ENCODE data around the gene XRCC3.
"Not testable (repeated sequence)": the region's sequence is repeated elsewhere in the genome, so short reads cannot be mapped to it uniquely, and the experiment has no call there.

XRCC3 gene

DNA sequence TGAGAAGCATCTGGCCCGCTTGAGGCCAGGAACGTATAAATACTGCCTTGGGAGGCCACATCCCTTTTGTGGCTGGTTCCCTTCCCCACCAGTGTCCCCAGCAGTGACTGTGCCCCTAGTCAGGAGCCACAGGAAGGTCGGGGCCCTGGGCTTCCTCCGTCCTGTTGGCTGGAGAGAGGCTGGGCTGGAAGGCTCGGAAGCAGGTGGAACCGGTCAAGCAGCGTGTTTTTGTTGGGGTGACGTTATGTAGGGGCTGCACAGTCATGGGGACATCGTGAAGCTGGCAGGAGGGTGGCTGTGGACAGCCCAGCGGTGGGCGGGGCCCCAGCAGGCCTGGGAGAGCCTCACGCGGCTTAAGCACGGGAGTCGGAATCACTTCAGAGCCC is 10.1 kb downstream of the XRCC3 start:
- no peak for DNase-seq

DNA sequence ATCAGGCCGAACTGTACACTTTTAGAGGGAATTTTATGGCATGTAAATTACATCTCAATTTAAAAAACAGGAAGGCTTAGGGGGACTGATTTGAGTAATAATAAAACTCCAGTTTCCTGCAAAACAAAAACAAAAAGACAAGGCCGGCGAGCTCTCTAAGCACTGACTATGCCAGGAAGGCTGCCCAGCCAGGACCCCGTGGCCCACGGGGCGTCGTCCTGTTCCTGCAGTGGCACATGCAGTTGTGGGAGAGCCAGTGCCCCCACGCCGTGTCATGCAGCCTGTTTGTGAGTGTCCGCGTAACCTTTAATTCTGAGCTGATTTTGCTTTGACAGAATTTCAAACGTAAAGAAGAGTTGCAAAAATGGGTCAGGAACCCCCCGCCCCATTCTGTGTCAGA is 10.5 kb downstream of the XRCC3 start:
- no peak for DNase-seq

- DNase-seq, result no peak
These were observed 11.5 kb downstream of the XRCC3 start for GRCh38 chr14:103703433-103704385.

GRCh38 chr14:103702497-103703432 is 12.5 kb downstream of the XRCC3 start:
- DNase-seq, result no peak

DNA sequence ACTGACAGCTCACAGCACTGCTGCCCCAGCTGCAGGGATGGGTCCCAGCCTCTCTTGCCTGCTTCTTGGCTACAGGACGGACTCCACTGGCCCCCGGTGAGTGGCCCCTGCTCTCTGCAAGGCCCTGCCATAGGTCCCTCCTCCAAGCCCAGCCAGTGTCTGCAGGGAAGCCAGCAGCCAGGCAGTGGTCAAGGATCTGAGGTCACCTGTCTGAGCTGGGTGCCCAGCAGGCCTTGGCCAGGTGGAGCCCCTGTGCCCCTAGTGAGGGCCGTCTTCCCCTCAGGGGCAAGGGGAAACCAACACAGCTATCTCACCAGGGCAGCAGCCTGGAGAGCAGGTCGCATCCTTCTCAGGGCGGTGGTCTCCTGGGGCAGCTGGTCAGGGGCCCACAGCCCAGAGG is 13.2 kb downstream of the XRCC3 start:
- DNase-seq, result no peak

- no peak for DNase-seq
These were observed 14.3 kb downstream of the XRCC3 start for GRCh38 chr14:103700753-103701490.

- DNase-seq, result no peak
These were observed 15.1 kb downstream of the XRCC3 start for GRCh38 chr14:103699901-103700752.

DNA sequence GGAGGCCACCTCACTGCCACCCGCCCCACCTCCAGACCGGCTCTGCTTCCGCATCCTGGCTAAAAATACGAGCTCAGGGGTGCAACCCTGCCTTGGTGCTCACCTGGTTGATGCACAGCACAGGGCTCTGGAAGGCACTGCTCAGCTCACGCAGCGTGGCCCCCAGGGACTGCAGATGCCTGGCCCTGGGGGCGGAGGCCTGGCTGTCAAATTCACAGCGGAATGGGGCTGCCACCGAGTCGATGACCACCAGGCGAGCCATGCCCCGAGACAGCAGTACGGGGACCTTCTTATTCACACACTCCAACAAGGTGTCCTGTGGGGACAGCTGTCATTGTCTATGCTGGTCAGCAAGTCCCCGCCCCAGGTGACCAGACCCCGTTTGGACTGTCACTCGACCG is 16.0 kb downstream of the XRCC3 start:
- DNase-seq, result no peak

DNA sequence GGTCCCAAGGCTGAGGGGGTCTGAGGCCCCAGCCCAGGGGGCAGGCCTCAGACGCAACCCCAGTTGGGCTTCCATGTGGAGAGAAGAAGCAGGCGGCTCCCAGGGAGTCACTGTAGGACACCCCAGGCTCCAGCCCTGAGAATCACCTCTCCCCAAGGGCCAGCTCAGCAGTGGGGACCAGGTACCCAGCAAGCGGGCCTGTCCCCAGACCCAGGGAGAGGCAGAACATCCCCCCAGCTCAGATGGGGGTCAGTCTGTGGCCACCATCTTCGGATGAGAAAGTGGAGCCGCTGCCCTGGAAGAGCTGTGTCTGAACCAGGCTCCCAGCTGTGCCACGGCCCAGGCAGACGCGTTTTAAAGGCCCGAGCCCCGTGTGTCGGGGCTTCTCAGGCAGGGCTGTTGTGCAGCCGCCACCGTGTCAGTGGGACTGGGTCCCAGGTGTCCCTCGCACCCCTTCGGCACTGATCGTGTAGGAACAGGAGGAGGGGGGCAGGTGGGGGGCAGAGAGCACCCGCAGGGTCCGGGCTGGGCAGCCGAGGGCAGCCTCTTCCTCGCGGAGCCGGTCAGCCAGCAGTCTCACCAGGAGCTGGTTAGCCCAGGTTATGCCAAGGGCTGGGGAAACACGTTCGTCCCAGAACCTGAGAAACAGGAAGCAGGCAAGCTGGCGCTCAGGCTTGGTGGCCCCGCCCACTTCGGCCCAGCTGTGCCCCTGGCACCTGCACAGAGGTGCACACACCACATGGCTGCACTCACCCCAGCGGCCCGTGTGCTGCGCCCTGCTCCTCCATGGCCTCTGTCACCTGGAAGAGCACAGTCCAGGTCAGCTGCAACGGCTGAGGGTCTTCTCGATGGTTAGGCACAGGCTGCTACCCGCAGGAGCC is 16.6 kb downstream of the XRCC3 start:
- DNase-seq, result no peak

DNA sequence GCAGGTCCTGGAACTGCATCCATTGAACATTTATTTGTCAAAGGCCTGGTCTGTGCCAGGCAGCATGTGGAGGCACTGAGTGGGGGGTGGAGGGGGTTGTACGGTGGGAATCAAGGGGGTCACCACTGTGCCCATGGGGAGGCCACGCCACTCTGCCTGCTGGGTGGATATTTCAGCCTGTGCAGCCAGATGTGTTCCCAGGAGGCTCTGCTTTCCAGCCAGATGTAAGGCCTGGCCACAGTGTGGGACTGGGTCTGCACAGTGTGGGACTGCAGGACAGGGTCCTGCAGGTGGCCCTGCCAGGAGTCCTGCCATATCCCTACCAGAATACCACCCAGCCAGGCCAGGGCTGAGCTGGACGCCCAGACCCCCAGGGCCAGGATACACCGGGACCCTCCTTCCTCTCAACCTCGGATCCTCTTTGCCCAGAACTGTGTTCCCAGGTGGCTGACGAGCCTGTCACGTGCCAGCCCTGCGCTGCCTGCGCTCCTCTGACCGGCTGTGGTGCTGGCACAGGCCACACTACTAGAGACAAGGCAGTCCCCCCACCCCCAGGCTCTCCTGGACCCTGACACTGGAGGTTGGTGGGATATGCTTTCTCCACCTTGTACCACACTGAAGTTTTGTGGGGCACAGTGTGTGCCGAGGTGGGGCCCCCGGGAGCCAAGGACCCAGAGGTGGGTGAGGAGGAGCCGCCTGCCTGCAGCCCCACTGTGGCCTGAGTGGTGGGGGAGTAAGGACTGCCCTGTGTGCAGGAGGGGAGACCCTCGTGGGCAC is 17.5 kb downstream of the XRCC3 start:
- DNase-seq, result no peak

DNA sequence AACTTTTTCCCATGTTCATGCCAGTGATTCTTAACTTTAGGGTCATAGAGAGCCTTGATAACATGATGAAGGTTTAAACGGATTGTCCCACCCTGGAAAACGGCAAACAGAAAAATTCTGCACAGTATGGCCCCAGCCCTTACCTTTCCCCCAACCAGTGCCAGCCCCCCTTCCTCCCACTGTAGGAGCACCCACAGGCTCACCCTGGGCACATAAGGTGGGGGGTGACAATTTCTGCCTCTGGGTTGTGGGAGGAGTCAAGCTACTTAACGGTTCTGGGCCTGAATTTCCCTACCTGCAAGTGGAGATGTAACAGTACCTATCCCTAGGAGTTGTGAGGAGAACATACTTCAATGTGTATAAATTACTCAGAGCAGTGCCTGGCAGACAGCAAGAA is 18.0 kb downstream of the XRCC3 start:
- DNase-seq, result no peak

GRCh38 chr14:103696466-103697071 is 18.7 kb downstream of the XRCC3 start:
- DNase-seq, result no peak

DNA sequence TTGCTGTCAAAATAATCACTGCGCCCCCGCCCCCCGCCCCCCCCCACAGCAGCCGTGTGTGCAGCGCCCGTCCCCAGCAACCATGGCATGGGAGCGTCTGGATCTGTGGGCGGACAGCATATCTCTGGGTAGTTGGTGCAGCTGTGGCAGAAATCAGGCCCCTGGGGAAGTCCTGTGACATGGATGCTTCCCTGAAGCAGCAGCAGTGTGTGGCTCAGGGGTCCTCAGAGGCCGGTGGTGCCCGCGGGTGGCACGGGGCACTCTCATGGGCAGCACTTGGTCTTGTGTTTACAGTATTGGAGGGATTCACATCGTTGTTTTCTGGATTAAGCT is 19.2 kb downstream of the XRCC3 start:
- no peak for DNase-seq

- no peak for DNase-seq
These were observed 19.8 kb downstream of the XRCC3 start for GRCh38 chr14:103695296-103696069.

GRCh38 chr14:103694572-103695026 is 20.7 kb downstream of the XRCC3 start:
- DNase-seq, result no peak

GRCh38 chr14:103693515-103693914 is 21.7 kb downstream of the XRCC3 start:
- no peak for DNase-seq

DNA sequence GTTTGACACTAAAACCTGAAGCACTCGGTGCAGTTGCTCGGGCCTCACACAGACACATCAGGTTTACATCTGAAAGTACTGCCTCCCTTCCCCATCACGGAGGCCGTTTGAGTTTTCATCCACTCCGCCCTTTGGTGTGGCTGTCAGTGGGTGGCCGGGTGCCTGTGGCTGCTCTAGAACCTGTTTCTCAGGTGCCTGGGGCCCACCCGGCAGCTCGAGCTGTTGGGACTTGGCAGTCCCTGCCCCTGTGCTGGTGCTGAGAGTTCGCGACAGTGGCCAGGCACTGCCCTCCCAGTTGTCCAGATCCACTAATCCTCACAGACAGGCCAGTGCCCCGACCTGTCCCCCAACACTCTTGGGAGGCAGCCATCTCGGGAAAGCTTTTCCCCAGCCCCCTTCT is 22.4 kb downstream of the XRCC3 start:
- DNase-seq, result no peak

DNA sequence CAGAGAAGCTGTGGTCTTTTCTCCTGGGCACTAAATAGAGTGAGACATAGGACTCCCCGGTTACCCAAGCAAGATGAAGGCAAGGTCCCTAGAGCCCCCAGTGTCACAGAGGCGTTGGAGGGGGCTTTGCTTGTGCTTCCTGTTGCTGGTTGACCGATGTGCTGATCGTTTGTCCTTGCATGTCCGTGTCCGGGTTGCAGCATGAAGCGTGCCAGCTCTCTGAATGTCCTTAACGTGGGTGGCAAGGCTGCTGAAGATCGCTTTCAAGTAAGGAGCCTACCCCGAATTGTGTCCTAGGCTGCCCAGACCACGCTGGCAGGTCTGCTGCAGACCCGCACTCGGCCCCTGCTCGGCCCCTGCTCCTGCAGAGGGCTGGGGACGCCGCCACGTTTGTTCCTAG is 23.1 kb downstream of the XRCC3 start:
- DNase-seq, result no peak

GRCh38 chr14:103691655-103692054 is 23.6 kb downstream of the XRCC3 start:
- DNase-seq, result not testable (repeated sequence)
